Measurements from ENCODE around the gene USP9X.

Gene USP9X

DNA sequence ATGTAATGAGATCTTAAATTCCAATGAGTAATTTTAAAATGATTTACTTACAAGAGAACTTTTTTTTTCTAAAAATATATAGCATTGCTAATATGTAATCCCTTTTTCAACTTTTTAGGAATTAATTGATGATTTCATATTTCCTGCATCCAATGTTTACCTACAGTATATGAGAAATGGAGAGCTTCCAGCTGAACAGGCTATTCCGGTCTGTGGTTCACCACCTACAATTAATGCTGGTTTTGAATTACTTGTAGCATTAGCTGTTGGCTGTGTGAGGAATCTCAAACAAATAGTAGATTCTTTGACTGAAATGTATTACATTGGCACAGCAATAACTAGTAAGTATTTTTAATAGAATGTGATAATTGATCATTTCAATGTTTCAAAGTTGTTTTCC lies 113.2 kb downstream of the USP9X start:
- no peak overlapping the region for H3K4me2 ChIP-seq (ENCODE audit: low read depth, low read length, poor library complexity, severe bottlenecking)

DNA sequence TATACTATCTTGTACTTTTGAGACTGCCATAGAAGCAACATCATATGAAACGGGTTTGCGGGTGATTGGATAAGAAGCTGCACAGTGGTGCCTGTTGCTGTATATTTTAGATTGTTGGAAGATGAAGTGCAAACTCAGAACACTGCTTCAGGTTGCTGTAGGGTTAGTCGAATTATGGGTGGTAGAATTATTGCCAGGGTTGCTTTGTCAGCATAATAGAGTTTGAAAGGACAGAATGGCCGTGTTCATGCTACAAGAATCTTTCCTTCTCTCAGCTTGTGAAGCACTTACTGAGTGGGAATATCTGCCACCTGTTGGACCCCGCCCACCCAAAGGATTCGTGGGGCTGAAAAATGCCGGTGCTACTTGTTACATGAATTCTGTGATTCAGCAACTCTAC lies 115.5 kb downstream of the USP9X start:
- Histone ChIP-seq H2AFZ (ENCODE audit: low read length) (no peak overlapping the region), H3K9ac (ENCODE audit: low read depth, low read length, poor library complexity, severe bottlenecking) (no peak overlapping the region), H3K4me2 (ENCODE audit: low read depth, low read length, poor library complexity, severe bottlenecking) (no peak overlapping the region), H3K79me2 (ENCODE audit: insufficient read depth, low read length) (no peaks in the 10 kb centered on the region), H3F3A (ENCODE audit: low read depth) (no peaks in the 10 kb centered on the region), H3K4me1 (ENCODE audit: insufficient read depth, low read length, poor library complexity, severe bottlenecking) (no peaks in the 10 kb centered on the region), H3K9me2 (replicated peaks; ENCODE audit: low read depth, low read length) (no peaks in the 10 kb centered on the region), H3K27me3 (ENCODE audit: insufficient read depth, low read length, poor library complexity, severe bottlenecking) (no peaks in the 10 kb centered on the region), H3K9me3 (ENCODE audit: insufficient read depth, low read depth, low read length) (no peaks in the 10 kb centered on the region), H3K36me3 (ENCODE audit: insufficient read depth, low read length) (peaks cover 47% of the 10 kb centered on the region; the same call in 1 of the 2 replicates), H4K20me1 (ENCODE audit: insufficient read depth, low read length, poor library complexity, severe bottlenecking) (no peaks in the 10 kb centered on the region), H3K4me3 (ENCODE audit: low read length, poor library complexity, severe bottlenecking) (no peak overlapping the region)
- no peak for TF ChIP-seq EZH2phosphoT487 (IDR thresholded peaks at IDR 0.05; ENCODE audit: borderline replicate concordance)
- TF ChIP-seq, protein P1, sequence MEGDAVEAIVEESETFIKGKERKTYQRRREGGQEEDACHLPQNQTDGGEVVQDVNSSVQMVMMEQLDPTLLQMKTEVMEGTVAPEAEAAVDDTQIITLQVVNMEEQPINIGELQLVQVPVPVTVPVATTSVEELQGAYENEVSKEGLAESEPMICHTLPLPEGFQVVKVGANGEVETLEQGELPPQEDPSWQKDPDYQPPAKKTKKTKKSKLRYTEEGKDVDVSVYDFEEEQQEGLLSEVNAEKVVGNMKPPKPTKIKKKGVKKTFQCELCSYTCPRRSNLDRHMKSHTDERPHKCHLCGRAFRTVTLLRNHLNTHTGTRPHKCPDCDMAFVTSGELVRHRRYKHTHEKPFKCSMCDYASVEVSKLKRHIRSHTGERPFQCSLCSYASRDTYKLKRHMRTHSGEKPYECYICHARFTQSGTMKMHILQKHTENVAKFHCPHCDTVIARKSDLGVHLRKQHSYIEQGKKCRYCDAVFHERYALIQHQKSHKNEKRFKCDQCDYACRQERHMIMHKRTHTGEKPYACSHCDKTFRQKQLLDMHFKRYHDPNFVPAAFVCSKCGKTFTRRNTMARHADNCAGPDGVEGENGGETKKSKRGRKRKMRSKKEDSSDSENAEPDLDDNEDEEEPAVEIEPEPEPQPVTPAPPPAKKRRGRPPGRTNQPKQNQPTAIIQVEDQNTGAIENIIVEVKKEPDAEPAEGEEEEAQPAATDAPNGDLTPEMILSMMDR (conservative IDR thresholded peaks at IDR 0.05; ENCODE audit: low read length) = no peak

More for the DNA sequence above, 113.2 kb downstream of the USP9X start:
- Histone ChIP-seq H2AFZ (ENCODE audit: low read length) (no peak overlapping the region), H3K36me3 (ENCODE audit: insufficient read depth, low read length) (peaks cover 32% of the 10 kb centered on the region; the same call in 1 of the 2 replicates), H3K4me1 (ENCODE audit: insufficient read depth, low read length, poor library complexity, severe bottlenecking) (no peaks in the 10 kb centered on the region), H3K27me3 (ENCODE audit: insufficient read depth, low read length, poor library complexity, severe bottlenecking) (no peaks in the 10 kb centered on the region), H3K9me2 (replicated peaks; ENCODE audit: low read depth, low read length) (no peaks in the 10 kb centered on the region), H3F3A (ENCODE audit: low read depth) (no peaks in the 10 kb centered on the region), H3K9ac (ENCODE audit: low read depth, low read length, poor library complexity, severe bottlenecking) (no peak overlapping the region), H3K4me3 (ENCODE audit: low read length, poor library complexity, severe bottlenecking) (no peak overlapping the region), H4K20me1 (ENCODE audit: insufficient read depth, low read length, poor library complexity, severe bottlenecking) (no peaks in the 10 kb centered on the region), H3K9me3 (ENCODE audit: insufficient read depth, low read depth, low read length) (no peaks in the 10 kb centered on the region), H3K79me2 (ENCODE audit: insufficient read depth, low read length) (no peaks in the 10 kb centered on the region)
- TF ChIP-seq EZH2phosphoT487 (IDR thresholded peaks at IDR 0.05; ENCODE audit: borderline replicate concordance) = no peak
- TF ChIP-seq, protein P1 (conservative IDR thresholded peaks at IDR 0.05; ENCODE audit: low read length) = no peak

DNA sequence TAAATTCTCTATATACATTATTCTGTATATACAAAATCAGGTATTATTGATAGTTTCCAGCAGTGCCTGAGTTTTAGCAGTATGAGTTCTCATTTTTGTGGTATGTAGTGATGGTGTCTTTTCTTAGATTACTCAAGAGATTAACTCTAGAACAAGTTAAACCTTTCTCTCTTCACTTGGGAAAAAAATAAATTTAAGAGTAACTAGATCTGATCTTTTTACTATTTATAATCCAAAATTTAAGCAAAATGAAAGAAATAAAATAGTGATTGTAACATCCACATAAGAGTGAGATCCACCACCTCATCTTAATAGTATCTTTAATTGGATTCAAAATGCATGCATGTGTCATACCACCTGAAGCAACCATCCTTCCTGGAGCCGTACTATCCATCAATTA lies 124.6 kb downstream of the USP9X start:
- H3K36me3 ChIP-seq (ENCODE audit: insufficient read depth, low read length) = peaks cover 43% of the 10 kb centered on the region; the same call in 1 of the 2 replicates
- H3K4me3 ChIP-seq (ENCODE audit: low read length, poor library complexity, severe bottlenecking) = no peak overlapping the region
- H3K9me3 ChIP-seq (ENCODE audit: insufficient read depth, low read depth, low read length) = peaks cover 2% of the 10 kb centered on the region; the same call in 1 of the 2 replicates
- no peak overlapping the region for H3K9ac ChIP-seq (ENCODE audit: low read depth, low read length, poor library complexity, severe bottlenecking)
- no peaks in the 10 kb centered on the region for H3K79me2 ChIP-seq (ENCODE audit: insufficient read depth, low read length)
- no peaks in the 10 kb centered on the region for H3K9me2 ChIP-seq (replicated peaks; ENCODE audit: low read depth, low read length)
- H3K4me1 ChIP-seq (ENCODE audit: insufficient read depth, low read length, poor library complexity, severe bottlenecking) = no peaks in the 10 kb centered on the region
- TF ChIP-seq, protein P1 (conservative IDR thresholded peaks at IDR 0.05; ENCODE audit: low read length) = no peak
- TF ChIP-seq EZH2phosphoT487 (IDR thresholded peaks at IDR 0.05; ENCODE audit: borderline replicate concordance) = no peak
- H2AFZ ChIP-seq (ENCODE audit: low read length) = no peak overlapping the region
- H3K4me2 ChIP-seq (ENCODE audit: low read depth, low read length, poor library complexity, severe bottlenecking) = no peak overlapping the region
- no peaks in the 10 kb centered on the region for H3F3A ChIP-seq (ENCODE audit: low read depth)
- H3K27me3 ChIP-seq (ENCODE audit: insufficient read depth, low read length, poor library complexity, severe bottlenecking) = no peaks in the 10 kb centered on the region
- H4K20me1 ChIP-seq (ENCODE audit: insufficient read depth, low read length, poor library complexity, severe bottlenecking) = no peaks in the 10 kb centered on the region
